Ectodermal cell (in vitro differentiated cells): ENCODE data around the gene SOX3. TPM values are rescaled to one million over a fixed set of nuclear protein-coding genes. Genes with fewer than 3 reads are reported as not detected.
A peak's percentile ranks its signal among the peaks of the same experiment; 100 is the strongest.

Experiments
- H3K27ac ChIP-seq: 2 replicates; pipeline ENCODE4 v1.7.0; 2013; ENCODE audit warnings: mild to moderate bottlenecking, low read depth, low read length; ENCODE audit not compliant: insufficient read depth, poor library complexity, severe bottlenecking
- H3K27me3 ChIP-seq: 2 replicates; pipeline ENCODE4 v1.7.0; 2013; ENCODE audit warnings: mild to moderate bottlenecking, low read length; ENCODE audit not compliant: insufficient read depth, control insufficient read depth, poor library complexity, severe bottlenecking
- H3K36me3 ChIP-seq: one replicate; pipeline ENCODE4 v1.7.0; 2013; ENCODE audit warnings: low read length; ENCODE audit not compliant: control insufficient read depth, insufficient read depth
- H3K4me1 ChIP-seq: one replicate; pipeline ENCODE4 v1.7.0; 2013; ENCODE audit warnings: low read length; ENCODE audit not compliant: control insufficient read depth, insufficient read depth
- H3K4me3 ChIP-seq: 2 replicates; pipeline ENCODE4 v1.7.0; 2013; ENCODE audit warnings: low read depth, low read length, control low read depth; ENCODE audit not compliant: insufficient read depth
- H3K9me3 ChIP-seq: 2 replicates; pipeline ENCODE4 v1.7.0; 2013; ENCODE audit warnings: mild to moderate bottlenecking, low read length, moderate library complexity; ENCODE audit not compliant: control insufficient read depth
- WGBS, 2 experiments: methylation state at CpG; one replicate each; pipeline ENCODE4 v1.1.7; 2013; ENCODE audit warnings: missing lambda C conversion rate in 2 of 2; 5-methylcytosine and 5-hydroxymethylcytosine counted together
- polyA plus RNA-seq, 4 experiments: library from polyadenylated mRNA; stranded (reverse); fragments of 50-300 nt; gene quantifications; one replicate each; pipeline ENCODE4 v1.2.3, GENCODE V29; 2013

The SOX3 gene
- 20.5 TPM for polyA plus RNA-seq (2013, experiment 1 of 4)
- polyA plus RNA-seq (2013, experiment 2 of 4): 21.8 TPM
- 34.2 TPM for polyA plus RNA-seq (2013, experiment 3 of 4)
- 36.2 TPM for polyA plus RNA-seq (2013, experiment 4 of 4)

- Histone ChIP-seq H3K27me3 (peaks cover 86% of the 10 kb centered on the region), H3K27ac (peak within 1 kb of the TSS; percentile 60), H3K4me3 (peak within 1 kb of the TSS; percentile 44), H3K36me3 (no peaks in the 10 kb centered on the region), H3K9me3 (no peaks in the 10 kb centered on the region), H3K4me1 (peaks cover 2% of the 10 kb centered on the region)
- 0 to 1% methylated on average over 83 to 87 of the region's 87 CpGs for WGBS, 2 experiments
Measured at GRCh38 chrX:140504371-140505324, at the start of gene SOX3. Gene SOX3 (minus strand): TSS chrX:140505069. CDS start chrX:140505060, 9 bp downstream.

GRCh38 chrX:140548985-140549384 lies 44.1 kb upstream of the SOX3 start:
- WGBS, 2 experiments: 94 to 100% methylated on average over 1 of the region's 1 CpG
- Histone ChIP-seq H3K9me3 (no peaks in the 10 kb centered on the region), H3K27ac (no peak overlapping the region), H3K4me3 (no peak overlapping the region), H3K27me3 (no peaks in the 10 kb centered on the region), H3K36me3 (no peaks in the 10 kb centered on the region), H3K4me1 (no peaks in the 10 kb centered on the region)

- Histone ChIP-seq H3K27me3 (no peaks in the 10 kb centered on the region), H3K27ac (no peak overlapping the region), H3K36me3 (no peaks in the 10 kb centered on the region), H3K4me1 (peaks cover 5% of the 10 kb centered on the region), H3K9me3 (no peaks in the 10 kb centered on the region), H3K4me3 (no peak overlapping the region)
- WGBS, 2 experiments: 24 to 35% methylated on average over 3 of the region's 5 CpGs
Measured at GRCh38 chrX:140526171-140526570, 21.3 kb upstream of the SOX3 start.

- Histone ChIP-seq H3K4me1 (peaks cover 5% of the 10 kb centered on the region), H3K27ac (no peak overlapping the region), H3K9me3 (no peaks in the 10 kb centered on the region), H3K36me3 (no peaks in the 10 kb centered on the region), H3K4me3 (no peak overlapping the region), H3K27me3 (no peaks in the 10 kb centered on the region)
- 15% methylated on average over 2 of the region's 2 CpGs; no CpG with 5 or more reads in 1 of the 2 experiments for WGBS, 2 experiments
Measured at GRCh38 chrX:140525448-140525847, 20.6 kb upstream of the SOX3 start.

- no peak overlapping the region for H3K27ac ChIP-seq
- H3K4me3 ChIP-seq: no peak overlapping the region
- no peaks in the 10 kb centered on the region for H3K36me3 ChIP-seq
- no peaks in the 10 kb centered on the region for H3K27me3 ChIP-seq
- no peaks in the 10 kb centered on the region for H3K9me3 ChIP-seq
- peaks cover 5% of the 10 kb centered on the region for H3K4me1 ChIP-seq
- 60 to 83% methylated on average over 2 of the region's 2 CpGs for WGBS, 2 experiments
Measured at GRCh38 chrX:140524556-140524955, 19.7 kb upstream of the SOX3 start.

- Histone ChIP-seq H3K27me3 (no peaks in the 10 kb centered on the region), H3K4me1 (peaks cover 5% of the 10 kb centered on the region), H3K4me3 (no peak overlapping the region), H3K9me3 (no peaks in the 10 kb centered on the region), H3K27ac (no peak overlapping the region), H3K36me3 (no peaks in the 10 kb centered on the region)
- WGBS, 2 experiments: 75 to 78% methylated on average over 4 to 5 of the region's 5 CpGs
Measured at GRCh38 chrX:140521393-140521792, 16.5 kb upstream of the SOX3 start.

GRCh38 chrX:140514554-140514953 lies 9.7 kb upstream of the SOX3 start:
- H3K36me3 ChIP-seq: no peaks in the 10 kb centered on the region
- no peak overlapping the region for H3K27ac ChIP-seq
- no peak overlapping the region for H3K4me3 ChIP-seq
- H3K27me3 ChIP-seq: peaks cover 31% of the 10 kb centered on the region
- no peaks in the 10 kb centered on the region for H3K9me3 ChIP-seq
- WGBS, 2 experiments: 80% methylated on average over 1 of the region's 1 CpG; no CpG with 5 or more reads in 1 of the 2 experiments
- no peaks in the 10 kb centered on the region for H3K4me1 ChIP-seq

GRCh38 chrX:140510895-140511295 lies 6.0 kb upstream of the SOX3 start:
- H3K27ac ChIP-seq: no peak overlapping the region
- peak overlapping the region; percentile 3 for H3K4me3 ChIP-seq
- H3K9me3 ChIP-seq: no peaks in the 10 kb centered on the region
- peaks cover 67% of the 10 kb centered on the region for H3K27me3 ChIP-seq
- WGBS, 2 experiments: 9 to 11% methylated on average over 42 of the region's 42 CpGs
- H3K4me1 ChIP-seq: no peaks in the 10 kb centered on the region
- no peaks in the 10 kb centered on the region for H3K36me3 ChIP-seq

- H3K27me3 ChIP-seq: peaks cover 72% of the 10 kb centered on the region
- H3K36me3 ChIP-seq: no peaks in the 10 kb centered on the region
- H3K9me3 ChIP-seq: no peaks in the 10 kb centered on the region
- no peak overlapping the region for H3K4me3 ChIP-seq
- 17 to 20% methylated on average over 10 of the region's 12 CpGs for WGBS, 2 experiments
- H3K27ac ChIP-seq: no peak overlapping the region
- H3K4me1 ChIP-seq: no peaks in the 10 kb centered on the region
Measured at GRCh38 chrX:140510306-140510676, 5.4 kb upstream of the SOX3 start.

GRCh38 chrX:140509468-140510305 lies 4.8 kb upstream of the SOX3 start:
- H3K27ac ChIP-seq: no peak overlapping the region
- WGBS, 2 experiments: 20 to 22% methylated on average over 28 to 30 of the region's 30 CpGs
- H3K36me3 ChIP-seq: no peaks in the 10 kb centered on the region
- no peak overlapping the region for H3K4me3 ChIP-seq
- no peaks in the 10 kb centered on the region for H3K4me1 ChIP-seq
- H3K27me3 ChIP-seq: peaks cover 78% of the 10 kb centered on the region
- H3K9me3 ChIP-seq: no peaks in the 10 kb centered on the region
